NCI-H146 (cell line): ENCODE measurements around the gene SLC18A2.
"Not testable (repeated sequence)": the region's sequence is repeated elsewhere in the genome, so short reads cannot be mapped to it uniquely, and the experiment has no call there.

Experiments
- DNase-seq: peaks from one replicate; lab custom pipeline; 2025; lab: John Stamatoyannopoulos, UW

The SLC18A2 gene

DNA sequence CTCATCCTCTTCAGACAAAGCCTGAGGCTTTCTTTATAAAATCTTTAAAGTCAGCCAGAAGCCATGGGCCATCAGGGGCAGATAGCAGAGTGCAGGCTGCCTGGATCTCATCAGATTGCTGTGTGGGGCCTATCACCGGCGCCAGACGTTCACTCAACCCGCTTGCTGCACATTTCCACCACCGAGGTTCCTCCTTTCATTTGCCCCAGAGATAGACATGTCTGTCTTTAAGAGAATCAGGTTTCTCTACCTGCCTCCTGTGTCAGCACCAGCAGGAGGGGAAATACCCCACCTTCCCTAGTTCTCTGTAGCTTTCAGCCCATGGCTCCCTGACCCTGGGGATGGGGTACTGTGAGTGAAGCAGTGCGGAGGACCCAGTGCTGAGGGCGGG lies 22.0 kb downstream of the SLC18A2 start:
- DNase-seq = no peak

DNA sequence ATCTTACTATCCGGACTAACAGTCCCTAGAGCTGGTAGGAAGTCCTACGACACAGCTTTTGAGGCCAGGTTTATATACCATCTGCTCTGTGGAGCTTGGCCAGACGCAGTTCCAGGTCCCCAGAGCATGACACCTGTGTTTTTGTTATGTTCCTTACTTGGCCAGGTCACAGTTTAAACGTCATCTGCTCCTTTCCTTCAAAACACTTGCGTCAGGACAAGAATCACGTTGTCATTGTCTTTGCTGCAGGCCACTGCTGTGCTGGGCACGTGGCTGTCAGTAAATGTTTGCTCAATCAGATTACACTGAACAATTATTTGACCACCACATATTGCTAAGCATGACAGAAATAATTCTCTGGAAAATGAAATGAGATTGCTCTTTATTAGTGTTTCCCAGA lies 23.9 kb downstream of the SLC18A2 start:
- peak; percentile 91 for DNase-seq

DNA sequence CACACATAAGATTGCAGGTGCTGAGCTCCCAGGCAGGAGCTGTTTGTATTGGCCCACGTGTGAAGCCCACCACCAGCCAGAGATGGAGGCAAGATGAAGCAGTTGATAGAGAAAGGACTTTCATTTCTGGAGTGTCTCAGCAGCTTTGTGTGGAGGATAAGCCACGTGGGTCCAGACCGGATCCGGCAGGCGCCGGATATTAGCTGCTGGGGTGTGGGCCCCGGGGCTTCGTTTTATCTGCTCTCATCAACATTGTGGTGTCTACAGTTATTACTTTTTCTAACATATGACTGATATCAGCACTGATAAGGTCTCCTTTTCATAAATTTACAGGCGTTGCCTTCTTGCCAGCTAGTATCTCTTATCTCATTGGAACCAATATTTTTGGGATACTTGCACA lies 25.5 kb downstream of the SLC18A2 start:
- DNase-seq = peak; percentile 7

DNA sequence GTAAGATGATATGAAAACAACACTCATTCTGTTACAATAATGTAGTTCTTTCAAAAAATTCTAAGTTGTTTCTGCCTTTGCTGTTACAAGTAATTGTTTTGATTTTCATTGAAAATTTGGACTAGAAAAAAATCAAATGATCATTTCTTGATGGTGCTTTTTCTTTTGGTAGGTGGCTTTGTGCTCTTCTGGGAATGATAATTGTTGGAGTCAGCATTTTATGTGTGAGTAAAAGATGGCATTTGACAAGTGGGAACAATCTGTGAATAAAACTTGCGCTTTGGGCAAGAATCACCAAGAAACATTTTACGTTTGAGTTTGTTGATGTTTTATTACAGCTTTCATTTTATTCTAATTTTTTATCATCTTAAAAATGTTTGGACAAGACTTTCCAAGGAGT lies 25.9 kb downstream of the SLC18A2 start:
- no peak for DNase-seq

DNA sequence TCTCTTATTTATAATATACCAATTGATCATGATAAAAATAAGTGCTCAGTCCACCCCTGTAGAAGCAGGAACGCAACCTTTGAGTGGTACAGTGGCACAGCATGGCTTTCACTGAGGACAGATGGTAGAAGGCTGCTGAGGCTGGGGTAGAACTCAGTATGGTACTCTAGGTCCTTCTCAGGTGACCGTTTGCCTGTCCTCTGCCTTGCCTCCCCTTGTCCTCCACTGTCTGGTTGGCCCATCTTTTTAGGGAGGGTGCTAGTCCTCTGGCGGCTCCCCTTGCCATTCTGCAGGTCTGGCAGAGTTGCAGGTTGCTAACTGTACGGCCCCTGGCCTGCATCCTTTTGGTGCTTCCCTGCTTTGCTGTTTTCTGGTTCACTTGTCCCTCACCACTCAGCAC lies 27.3 kb downstream of the SLC18A2 start:
- DNase-seq = peak; percentile 50

DNA sequence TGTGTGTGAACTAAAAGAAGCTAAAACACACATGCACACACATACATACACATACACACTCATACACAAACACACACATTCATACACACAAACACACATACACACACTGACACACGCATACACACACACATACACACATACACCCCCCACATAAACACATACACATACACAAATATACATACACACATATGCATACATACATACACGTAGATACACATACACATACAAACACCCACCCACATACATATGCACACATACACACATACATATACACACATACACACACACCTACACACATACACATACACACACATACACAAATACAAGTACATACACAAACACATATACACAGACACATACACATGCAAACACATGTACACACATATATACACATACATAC lies 28.0 kb downstream of the SLC18A2 start:
- no peak for DNase-seq

DNA sequence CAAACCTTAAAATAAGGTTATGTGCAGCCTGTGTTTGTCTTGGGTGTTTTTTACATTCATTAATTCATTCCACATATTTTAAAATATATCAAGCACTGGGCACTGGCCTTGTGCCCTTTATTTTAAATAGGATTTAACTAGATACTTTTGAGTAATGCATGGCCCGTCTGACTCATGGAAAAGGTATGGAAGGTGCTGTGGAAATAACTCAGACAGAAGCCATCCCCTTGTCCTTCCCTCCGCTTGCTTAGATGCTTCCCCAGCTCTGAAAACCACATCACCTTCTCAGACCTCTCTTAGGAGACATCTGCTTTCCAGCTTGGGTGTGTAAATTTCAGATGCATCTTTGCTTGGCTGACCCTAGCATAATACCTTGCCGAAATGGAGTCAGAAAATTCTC lies 30.5 kb downstream of the SLC18A2 start:
- DNase-seq = no peak

DNA sequence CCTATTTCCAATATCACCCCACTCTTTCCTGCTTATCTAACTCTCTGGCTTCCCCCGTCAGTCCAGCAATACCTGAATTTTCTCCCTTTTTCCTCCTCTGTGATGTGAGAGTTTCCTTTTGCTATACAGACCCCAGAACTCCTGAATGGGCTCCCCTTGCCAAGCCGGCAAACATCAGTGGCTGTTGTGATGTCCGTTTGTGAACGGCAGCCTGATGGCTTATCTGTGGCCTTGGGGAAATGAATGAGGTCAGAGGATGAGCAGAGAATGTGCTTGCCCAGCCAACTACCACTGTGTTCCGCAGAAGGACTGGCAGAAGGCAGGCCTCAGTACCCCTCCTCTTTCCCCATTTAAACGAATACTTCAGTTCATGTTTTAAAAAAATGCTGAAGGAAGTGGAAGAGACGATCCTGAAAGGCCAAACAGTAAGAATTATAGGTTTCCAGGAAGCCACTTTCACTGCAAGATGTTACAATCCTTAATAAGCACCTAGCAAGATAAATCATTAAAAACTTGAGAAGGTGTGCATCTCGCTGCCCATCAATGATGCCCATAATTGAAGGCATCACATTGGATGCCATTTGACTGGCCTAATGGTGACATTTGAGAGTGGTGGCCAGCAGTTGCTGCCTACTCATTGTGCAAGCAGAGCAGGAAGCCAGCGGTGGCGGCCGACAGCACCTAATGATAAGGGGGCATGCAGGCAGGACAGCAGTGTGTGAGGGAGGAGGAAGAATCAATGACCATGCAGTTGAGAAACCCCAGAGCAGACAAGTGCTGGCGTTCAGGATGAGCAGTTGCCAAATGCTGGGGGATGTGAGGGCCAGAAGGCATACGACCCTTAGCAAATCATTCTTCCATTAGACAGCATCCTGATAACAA lies 31.5 kb downstream of the SLC18A2 start:
- DNase-seq = no peak

DNA sequence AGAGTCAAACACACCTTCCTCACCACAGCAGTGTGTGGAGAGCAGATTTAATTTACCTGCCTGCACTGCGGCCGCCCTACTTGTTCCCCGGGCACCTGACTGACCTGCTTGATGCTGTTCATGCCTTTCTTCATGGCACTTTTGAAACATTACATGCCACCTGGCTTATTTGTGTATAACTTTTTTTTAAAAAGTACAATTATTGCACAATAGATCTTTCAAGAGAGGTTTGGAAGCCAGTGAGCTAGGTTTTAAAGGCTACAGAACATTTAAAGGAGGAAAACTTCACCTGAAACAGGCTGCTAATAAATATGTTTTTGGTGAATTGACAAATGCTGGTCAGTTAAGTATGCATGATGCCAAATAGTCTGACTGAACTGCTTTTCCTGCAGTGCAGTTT lies 33.1 kb downstream of the SLC18A2 start:
- no peak for DNase-seq

DNA sequence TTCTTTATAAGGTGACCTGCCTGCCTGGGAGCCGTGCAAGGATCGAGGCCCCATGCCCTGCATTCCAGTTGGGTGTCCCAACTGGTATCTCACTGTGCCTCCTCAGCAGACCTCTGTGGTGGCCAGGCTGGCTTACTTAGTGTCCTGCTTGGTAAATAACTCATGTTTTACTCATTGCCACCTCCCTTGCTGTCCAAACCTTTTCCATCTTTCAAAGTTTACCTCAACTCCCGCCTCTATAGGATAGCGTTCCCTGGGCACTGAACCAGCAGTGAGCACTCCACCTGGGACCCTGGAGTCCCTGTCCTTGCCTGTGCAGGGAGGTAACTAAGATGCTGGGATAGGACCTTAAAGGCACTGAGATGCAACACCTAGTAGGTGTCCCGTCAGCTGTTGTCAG lies 33.6 kb downstream of the SLC18A2 start:
- no peak for DNase-seq

DNA sequence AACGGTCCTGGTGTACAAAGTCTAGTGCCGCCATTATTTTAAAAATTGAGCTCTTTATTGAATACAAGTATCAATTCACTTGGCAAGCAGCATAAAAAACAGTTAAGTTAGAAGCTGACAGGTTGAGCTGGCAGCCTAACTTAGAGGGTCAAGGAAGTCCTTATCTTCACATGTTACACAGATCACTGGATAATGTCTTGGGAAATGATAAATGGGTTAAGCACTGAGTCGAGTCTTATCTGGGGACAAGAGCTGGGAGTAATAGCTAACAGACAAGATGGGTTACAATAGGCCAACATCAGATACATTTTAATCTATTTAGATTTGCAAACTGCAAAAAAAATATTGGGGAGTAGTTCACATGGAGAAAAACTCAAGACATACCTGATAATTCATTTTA lies 34.2 kb downstream of the SLC18A2 start:
- DNase-seq = no peak

DNA sequence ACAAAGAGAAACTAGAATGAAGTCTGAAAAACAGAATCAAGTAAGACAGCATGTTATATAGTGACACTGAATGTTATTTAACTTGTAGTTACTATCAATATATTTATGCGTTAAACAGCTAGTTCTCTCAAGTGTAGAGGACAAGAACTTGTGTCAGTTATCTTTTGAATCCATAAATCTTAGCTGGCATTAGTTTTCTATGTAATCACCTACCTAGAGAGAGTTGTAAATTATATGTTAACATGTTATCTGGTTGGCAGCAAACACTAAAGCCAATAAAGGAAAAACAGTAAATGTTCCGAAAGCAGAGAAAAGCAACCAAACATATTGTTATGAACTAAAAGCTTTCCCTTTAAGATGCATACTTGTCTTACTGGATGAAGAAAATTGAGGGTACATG lies 36.8 kb downstream of the SLC18A2 start:
- no peak for DNase-seq

DNA sequence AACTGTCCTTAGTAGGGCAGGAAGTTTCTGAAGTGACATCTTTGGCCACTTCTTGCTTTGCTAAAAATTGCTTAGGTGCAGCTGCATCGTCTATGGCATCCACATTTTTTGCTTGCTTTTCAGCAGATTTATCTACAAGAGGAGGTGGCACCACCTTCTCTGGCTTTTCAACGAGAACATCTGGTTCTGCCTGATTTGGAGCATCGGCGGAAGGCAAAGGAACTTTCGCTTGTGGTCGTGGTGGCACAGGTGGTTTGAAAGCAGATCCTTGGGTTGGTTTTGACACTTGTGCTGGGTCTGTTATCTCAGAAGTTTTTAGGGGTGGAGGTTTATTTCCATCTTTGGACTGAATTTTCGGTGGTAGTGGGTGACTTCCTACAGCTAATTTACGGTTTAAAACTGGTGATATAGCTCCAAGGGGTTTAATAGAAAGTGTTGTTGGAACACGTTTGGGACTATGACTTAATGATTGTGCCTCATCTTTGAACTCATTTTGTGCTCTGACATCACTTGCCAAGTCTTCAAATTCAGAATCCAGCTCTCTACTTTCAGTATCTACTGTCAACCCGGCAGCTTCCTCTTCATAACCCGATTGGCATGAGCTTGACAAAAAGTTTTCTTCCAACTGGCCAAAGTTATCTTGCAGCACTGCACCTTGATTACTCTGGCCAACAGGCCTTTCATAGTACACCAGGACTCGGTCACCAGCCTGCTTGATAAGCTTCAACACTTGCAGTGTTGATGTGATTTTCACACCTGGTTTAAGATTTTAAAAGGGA lies 44.0 kb downstream of the SLC18A2 start:
- DNase-seq = no peak

DNA sequence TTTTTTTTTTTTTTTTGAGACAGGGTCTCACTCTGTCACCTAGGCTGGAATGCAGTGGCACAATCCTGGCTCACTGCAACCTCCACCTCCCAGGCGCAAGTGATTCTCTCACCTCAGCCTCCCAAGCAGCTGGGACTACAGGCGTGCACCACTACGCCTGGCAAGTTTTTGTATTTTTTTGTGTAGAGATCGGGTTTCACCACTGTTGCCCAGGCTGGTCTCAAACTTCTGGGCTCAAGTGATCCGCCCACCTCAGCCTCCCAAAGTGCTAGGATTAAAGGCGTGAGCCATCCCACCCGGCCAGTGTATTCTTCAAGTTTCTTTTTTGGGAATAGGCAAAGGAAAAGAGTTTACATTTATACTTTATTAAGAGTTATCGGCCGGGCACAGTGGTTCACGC lies 50.0 kb downstream of the SLC18A2 start:
- DNase-seq = not testable (repeated sequence)

DNA sequence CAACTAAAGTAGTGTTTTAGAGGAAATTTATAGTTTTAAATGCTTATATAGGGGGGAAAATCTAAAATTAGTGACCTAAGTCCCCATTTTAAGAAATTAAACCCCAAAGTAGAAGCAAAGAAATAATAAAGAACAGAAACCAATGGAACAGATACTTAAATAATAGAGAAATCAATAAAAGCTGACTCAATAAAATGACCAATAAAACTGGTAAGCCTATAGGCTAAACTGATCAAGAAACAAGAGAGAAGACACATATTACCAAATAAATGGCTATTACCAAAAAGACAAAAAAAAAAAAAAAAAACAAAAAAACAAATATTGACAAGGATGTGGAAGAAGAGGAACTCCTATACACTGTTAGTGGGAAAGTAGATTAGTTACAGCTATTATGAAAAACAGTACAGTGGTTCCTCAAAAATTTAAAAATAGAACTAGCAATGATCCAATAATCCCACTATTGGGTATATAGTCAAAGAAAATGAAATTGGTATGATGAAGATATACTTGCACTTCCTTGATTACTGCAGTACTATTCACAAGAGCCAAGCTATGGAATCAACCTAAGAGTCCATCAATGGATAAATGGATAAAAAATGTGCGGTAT lies 53.2 kb downstream of the SLC18A2 start:
- DNase-seq = no peak

DNA sequence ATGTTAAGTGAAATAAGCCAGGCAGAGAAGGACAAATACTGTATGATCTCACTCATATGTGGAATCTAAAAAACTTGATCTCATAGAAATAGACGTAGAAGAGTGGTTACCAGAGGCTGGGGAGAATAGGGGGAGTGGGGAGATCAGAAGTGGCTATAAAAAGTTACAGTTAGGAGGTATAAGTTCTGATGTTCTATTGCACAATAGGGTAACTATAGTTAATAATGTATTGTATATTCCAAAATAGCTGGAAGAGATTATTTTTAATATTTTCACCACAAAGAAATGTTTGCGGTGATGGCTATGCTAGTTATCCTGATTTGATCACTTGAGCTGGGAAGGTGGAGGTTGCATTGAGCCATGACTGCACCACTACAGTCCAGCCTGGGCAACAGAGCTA lies 53.8 kb downstream of the SLC18A2 start:
- no peak for DNase-seq

DNA sequence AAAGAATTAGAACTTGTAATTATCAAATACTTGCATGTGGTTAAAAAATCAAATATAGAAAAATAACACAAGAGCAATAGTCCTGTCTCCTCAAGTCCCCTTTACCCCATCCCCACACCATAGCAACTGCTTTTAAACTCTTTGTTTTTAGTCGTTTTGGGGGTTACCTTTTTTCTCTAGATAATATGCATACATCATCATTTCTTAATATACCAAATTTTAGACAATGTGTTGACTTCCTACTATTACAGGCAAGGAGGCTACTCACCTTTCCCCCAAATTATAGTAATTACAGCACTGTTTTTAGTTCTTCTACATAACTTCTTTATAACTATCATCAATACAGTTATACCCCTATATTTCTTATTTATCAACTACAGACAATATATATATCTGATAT lies 57.3 kb downstream of the SLC18A2 start:
- DNase-seq = no peak

DNA sequence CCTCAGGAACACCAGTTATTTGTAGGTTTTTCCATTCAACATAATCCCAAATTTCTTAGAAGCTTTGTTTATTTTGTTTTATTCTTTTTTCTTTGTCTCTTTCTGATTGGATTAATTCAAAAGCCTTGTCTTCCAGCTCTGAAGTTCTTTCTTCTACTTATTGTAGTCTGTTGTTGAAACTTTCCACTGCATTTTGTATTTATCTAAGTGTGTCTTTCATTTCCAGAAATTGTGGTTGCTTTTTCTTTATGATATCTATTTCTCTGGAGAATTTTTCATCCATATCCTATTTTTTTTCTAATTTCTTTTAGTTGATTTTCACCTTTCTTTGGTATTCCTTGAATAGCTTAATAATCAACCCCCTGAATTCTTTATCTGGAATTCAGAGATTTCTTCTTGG lies 58.5 kb downstream of the SLC18A2 start:
- no peak for DNase-seq

DNA sequence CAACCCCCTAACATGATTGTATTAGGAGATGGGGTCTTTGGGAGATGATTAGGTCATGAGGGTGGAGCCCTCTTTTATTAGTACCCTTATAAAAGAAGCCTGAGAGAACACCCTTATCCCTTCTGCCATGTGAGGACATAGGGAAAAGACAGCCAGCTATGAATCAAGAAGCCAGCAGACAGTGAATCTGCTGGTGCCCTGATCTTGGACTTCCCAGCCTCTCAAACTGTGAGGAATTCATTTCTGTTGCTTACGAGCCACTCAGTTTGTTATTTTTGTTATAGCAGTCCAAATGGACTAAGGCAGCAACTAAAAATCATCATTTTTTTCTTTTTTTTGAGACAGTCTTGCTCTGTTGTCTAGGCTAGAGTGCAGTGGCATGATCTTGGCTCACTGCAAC lies 59.8 kb downstream of the SLC18A2 start:
- no peak for DNase-seq

DNA sequence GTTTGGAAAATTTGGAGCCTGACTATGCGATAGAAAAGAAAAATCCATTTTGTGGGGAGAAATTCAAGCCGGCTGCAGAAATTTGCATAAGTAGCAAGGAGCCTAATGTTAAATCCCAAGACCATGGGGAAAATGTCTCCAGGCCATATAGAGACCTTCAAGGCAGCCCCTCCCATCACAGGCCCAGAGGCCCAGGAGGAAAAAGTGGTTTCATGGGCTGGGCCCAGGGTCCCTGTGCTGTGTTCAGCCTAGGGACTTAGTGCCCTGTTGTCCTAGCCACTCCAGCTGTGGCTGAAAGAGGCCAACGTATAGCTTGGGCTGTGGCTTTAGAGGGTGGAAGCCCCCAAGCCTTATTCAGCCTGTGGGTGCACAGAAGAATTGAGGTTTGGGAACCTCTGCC lies 62.5 kb downstream of the SLC18A2 start:
- not testable (repeated sequence) for DNase-seq

DNA sequence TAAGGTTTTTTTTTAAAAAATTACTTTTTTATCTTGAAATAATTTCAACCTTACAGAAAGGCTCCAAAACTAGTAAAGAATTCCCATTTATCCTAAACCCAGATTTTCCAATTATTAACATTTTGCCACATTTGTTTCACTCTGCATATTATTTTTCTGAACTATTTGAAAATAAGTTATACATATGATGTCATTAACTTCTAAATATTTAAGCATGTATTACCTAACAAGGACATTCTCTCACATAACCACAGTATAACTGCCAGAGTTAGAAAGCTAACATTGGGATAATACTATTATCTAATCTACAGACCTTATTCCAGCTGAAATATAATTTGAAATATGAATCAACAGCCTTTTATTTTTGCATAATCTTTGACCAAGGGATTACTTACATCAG lies 65.8 kb downstream of the SLC18A2 start:
- DNase-seq = no peak

DNA sequence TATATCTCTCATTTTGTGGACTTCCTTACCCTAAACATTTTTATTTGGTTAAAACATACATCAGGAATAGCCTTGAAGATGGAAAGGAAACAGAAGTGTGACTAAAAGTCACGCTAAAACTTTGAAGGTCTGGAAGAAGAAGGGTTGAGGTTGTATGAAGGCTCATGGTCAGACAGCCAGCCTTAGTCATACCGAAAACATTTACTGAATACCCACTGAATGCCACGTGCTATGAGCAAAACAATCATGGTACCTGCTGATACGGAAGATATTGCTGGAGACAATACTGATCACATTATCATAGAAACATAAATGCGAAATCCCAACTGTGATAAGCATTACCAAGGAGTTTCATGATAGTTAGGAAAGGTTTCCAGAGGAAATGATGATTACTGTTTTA lies 70.3 kb downstream of the SLC18A2 start:
- DNase-seq = no peak

DNA sequence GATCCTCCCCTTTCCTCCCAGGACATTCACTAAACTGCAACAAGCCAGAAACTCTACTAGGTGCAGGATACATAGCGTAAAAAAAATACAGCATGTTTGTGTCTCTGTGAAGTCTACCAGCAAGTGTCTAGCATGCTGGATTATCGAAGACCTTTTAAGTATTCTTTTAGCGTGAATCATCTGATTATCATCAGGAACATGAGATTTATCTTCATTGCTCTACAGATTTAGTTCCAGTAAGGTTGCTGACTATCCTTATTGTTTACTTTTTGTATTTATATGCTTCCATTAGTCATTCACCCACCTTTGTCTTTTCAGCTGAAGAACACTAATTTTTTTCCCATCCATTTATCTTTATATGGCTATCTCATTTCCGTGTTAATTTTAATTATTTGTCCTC lies 71.5 kb downstream of the SLC18A2 start:
- DNase-seq = no peak
